ENCODE measurements around the gene HBS1L. TPM values are rescaled to one million over a fixed set of nuclear protein-coding genes. Genes with fewer than 3 reads are reported as not detected.

Gene HBS1L
- polyA plus RNA-seq, 1 donor from 2014 or later: 38.0 TPM

DNA sequence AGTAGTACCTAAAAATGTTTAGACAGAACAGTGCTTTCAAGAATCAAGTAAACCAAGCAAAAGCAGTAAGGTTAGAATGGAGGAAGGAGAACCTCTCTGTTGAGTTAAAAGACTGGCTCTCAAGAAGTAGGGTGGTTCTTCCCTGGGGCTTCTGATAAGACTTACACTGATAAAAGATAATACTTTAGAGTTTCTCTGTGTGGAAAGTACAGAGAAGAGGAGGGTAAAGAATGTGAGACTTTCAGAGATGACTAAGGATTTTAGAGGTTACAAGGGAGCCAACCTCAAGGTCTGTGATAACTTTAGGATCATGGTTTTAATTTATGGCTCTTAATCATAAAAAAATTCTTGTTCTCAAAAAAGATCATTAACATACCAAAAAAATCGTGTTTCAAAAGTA is 73.8 kb downstream of the HBS1L start:
- Mint-ChIP-seq H3K27me3 (no peaks in the 10 kb centered on the region), H3K36me3 (peaks cover 31% of the 10 kb centered on the region), H3K27ac (no peak overlapping the region), H3K4me3 (no peak overlapping the region), H3K9me3 (no peaks in the 10 kb centered on the region), H3K4me1 (peaks cover 7 to 11% (median 8%) of the 10 kb centered on the region in 3 donors)

DNA sequence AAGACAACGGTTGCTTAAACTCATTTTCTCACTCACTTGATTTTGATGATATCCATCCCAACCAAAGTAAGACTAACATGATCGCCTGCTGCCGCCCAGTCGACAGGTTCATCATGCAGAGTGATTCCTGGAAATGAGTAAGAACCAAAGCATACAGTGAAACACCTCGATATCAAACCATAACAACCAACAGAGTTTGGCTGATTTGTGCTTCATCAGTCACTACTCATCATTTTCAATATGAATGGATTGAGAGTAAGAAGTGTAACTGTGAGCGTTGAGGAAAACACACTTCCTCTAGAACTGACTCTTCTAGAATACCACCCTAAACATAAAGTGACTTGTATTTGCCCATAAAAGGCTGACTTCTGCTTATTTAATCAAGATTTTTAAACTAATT is 75.5 kb downstream of the HBS1L start:
- Mint-ChIP-seq H3K36me3 (peaks cover 31% of the 10 kb centered on the region), H3K27me3 (no peaks in the 10 kb centered on the region), H3K4me1 (peaks cover 7 to 9% (median 8%) of the 10 kb centered on the region in 3 donors), H3K27ac (no peak overlapping the region), H3K9me3 (no peaks in the 10 kb centered on the region), H3K4me3 (no peak overlapping the region)

DNA sequence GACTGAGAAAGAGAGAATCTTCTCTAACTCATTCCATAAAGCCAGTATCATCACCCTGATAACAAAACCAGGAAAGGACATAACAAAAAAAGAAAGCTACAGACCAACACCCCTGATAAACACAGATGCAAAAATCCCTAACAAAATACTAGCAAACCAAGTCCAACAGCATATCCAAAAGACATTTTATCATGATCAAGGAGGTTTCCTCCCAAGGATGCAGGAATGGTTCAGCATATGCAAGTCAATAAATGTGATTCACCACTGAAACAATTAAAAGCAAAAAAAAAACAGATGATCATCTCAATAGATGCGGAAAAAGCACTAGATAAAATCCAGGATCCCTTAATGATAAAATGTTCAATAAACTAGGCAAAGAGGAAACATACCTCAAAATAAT is 80.3 kb downstream of the HBS1L start:
- Mint-ChIP-seq H3K36me3 (peaks cover 28% of the 10 kb centered on the region), H3K27me3 (no peaks in the 10 kb centered on the region), H3K4me1 (peaks cover 0 to 3% (median 3%) of the 10 kb centered on the region in 3 donors), H3K27ac (no peak overlapping the region), H3K4me3 (no peak overlapping the region), H3K9me3 (no peaks in the 10 kb centered on the region)

DNA sequence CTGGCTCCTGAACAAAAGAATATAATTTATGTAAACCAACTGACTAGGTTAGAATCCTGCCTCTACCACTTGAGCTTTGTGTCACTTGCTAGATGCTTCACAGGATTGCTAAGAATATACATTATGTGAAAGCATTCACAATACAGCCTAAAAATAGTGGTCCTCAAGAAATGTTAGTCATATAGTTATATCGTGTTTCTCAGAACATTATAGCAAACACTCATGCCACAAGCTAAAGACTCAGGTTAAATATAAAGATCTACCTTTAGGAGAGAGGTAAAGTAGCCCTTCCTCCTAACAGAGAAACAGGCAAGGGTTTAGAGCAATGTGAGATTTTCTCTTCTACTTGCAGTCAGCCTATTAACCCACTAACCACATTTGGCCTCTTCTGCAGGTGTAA is 86.9 kb downstream of the HBS1L start:
- Mint-ChIP-seq H3K4me1 (peaks cover 0 to 2% (median 0%) of the 10 kb centered on the region in 3 donors), H3K9me3 (no peaks in the 10 kb centered on the region), H3K36me3 (peaks cover 11% of the 10 kb centered on the region), H3K4me3 (no peak overlapping the region), H3K27me3 (no peaks in the 10 kb centered on the region), H3K27ac (no peak overlapping the region)

DNA sequence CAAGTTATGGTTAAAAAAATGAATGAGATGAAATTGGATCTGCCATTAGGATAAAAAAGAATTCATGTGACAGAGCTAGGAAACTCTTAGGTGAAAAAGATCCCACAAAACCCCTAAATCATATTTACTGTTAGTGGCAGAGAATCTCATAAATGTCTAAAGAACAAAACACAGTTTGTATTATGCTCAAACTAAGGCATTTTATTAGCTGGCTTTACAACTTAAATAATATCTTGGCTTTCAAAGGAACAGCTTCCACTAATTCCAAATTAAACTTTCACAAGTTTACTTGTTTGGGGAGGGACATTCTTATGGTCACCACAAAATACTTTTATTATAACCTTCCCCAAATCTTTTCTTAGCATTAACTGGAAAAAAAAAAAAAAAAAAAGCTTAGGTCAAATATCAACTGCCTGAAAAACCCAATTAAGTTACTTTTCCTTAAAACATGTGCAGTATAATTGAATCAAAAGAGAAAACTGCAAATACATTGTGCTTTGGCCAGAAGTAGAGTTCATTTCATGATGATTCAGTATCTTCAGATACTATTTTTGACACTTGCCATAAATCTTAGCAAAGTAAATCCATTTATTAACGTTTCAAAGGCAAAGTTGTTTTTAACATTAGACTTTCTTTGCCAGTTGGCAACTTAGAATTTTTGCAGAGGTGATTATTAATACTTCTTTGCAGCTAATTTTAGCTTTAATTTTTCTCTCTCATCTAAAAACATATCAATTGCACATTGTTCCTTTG is 90.0 kb downstream of the HBS1L start:
- H3K4me3 Mint-ChIP-seq: no peak overlapping the region
- H3K27ac Mint-ChIP-seq: peak overlapping the region in 1 of 3 donors; percentile 47
- no peaks in the 10 kb centered on the region for H3K4me1 Mint-ChIP-seq
- H3K27me3 Mint-ChIP-seq: no peaks in the 10 kb centered on the region
- H3K9me3 Mint-ChIP-seq: peaks cover 0 to 7% (median 5%) of the 10 kb centered on the region in 3 donors
- H3K36me3 Mint-ChIP-seq: peaks cover 21% of the 10 kb centered on the region

DNA sequence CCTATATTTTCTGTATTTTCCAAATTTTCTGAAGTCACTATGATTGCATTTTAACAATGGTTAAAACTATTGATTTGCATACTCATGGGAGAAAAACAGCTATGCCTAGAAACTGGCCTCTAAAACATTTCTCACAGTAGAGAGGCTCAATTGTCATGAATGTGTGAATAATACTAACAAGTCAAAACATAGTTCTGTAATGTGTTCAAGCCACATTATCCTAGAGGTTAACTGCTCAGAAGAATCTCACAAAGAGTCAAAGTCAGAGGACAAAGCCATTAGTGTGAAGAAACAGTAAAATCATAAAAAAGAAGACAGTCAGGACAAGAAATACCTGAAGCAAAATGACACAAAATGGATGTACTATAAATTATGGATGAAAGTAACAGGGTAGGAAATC is 92.2 kb downstream of the HBS1L start:
- Mint-ChIP-seq H3K27me3 (no peaks in the 10 kb centered on the region), H3K27ac (no peak overlapping the region), H3K9me3 (peaks cover 1 to 13% (median 5%) of the 10 kb centered on the region in 3 donors), H3K36me3 (peaks cover 22% of the 10 kb centered on the region), H3K4me1 (no peaks in the 10 kb centered on the region), H3K4me3 (no peak overlapping the region)

DNA sequence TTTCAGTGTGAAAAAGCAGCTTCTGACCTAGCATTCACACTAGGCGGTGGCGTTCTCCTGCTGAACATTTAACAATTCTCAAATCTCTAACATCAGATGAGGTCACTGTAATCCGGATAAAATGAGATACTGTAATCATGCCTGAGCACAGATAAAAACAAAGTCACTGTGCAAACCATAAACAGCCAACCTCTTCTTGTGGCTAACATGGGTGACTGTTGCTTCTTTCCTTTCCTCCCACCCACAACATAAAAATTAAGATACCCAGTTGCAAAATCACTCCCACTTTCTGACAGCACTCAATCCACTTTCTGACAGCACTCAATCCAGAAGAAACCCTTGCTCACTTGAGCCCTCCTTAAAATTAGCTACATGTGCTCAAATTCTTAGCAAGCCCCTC is 93.3 kb downstream of the HBS1L start:
- peaks cover 21% of the 10 kb centered on the region for H3K36me3 Mint-ChIP-seq
- no peak overlapping the region for H3K27ac Mint-ChIP-seq
- H3K4me3 Mint-ChIP-seq: no peak overlapping the region
- no peaks in the 10 kb centered on the region for H3K27me3 Mint-ChIP-seq
- H3K4me1 Mint-ChIP-seq: no peaks in the 10 kb centered on the region
- peaks cover 1 to 13% (median 5%) of the 10 kb centered on the region in 3 donors for H3K9me3 Mint-ChIP-seq

DNA sequence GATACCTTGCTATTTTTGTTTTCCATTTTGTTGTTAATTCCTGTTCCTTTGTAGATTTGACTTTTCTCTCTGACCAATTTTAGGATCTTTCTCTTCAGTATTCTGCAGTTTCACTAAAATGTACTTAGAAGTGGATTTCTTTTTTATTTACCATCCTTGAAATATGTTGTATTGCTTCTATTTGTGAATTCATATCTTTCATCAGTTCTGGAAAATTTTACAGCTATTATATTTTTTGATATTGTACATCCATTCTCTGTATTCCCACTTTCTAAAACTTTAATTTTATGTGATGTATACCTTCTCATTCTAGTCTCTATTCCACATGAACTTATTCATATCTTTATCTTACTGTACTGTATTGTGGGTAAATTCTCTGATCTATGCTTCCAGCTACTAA is 95.0 kb downstream of the HBS1L start:
- H3K36me3 Mint-ChIP-seq: peaks cover 19% of the 10 kb centered on the region
- peaks cover 1 to 13% (median 5%) of the 10 kb centered on the region in 3 donors for H3K9me3 Mint-ChIP-seq
- H3K4me3 Mint-ChIP-seq: no peak overlapping the region
- H3K4me1 Mint-ChIP-seq: no peaks in the 10 kb centered on the region
- H3K27me3 Mint-ChIP-seq: no peaks in the 10 kb centered on the region
- H3K27ac Mint-ChIP-seq: no peak overlapping the region

DNA sequence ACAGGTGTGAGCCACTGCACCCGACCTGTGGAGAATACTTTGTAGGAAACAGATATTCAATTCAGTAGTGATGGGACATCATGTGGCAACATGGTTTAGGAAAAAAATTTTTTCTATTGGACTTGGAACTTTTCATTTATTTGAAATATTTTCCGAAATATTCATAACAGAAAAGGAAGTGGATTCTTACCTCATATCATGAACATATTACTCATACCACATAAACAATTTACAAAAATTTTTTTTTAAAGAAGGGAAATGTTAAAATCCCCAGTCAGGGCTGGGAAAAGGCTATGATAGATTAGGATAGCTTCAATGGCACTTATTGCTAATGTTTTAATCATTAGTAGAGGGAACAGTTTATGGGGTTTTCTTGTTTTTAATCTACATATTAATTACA is 97.9 kb downstream of the HBS1L start:
- Mint-ChIP-seq H3K36me3 (peaks cover 9% of the 10 kb centered on the region), H3K9me3 (peaks cover 1 to 13% (median 5%) of the 10 kb centered on the region in 3 donors), H3K27me3 (no peaks in the 10 kb centered on the region), H3K27ac (no peak overlapping the region), H3K4me3 (no peak overlapping the region), H3K4me1 (no peaks in the 10 kb centered on the region)

DNA sequence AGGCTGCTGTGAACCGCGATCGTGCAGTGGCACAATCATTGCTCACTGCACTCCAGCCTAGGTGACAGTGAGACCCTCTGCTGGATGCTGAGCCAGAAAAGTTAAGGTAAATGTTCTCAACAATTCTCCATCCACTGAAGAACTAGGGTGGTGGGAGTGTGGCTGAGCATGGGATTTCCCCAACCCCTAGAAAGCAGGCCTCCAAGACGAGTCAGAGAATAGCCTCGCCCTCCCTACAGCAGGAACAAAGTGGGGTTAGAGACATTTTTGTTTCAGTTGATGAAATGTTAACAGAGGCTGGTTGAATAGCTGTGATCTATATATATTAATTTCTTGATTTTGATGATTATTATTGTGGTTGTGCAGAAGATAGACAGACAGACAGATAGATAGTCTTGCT is 98.6 kb downstream of the HBS1L start:
- Mint-ChIP-seq H3K9me3 (peaks cover 0 to 13% (median 1%) of the 10 kb centered on the region in 3 donors), H3K4me1 (no peaks in the 10 kb centered on the region), H3K36me3 (peaks cover 5% of the 10 kb centered on the region), H3K4me3 (no peak overlapping the region), H3K27ac (no peak overlapping the region), H3K27me3 (no peaks in the 10 kb centered on the region)

DNA sequence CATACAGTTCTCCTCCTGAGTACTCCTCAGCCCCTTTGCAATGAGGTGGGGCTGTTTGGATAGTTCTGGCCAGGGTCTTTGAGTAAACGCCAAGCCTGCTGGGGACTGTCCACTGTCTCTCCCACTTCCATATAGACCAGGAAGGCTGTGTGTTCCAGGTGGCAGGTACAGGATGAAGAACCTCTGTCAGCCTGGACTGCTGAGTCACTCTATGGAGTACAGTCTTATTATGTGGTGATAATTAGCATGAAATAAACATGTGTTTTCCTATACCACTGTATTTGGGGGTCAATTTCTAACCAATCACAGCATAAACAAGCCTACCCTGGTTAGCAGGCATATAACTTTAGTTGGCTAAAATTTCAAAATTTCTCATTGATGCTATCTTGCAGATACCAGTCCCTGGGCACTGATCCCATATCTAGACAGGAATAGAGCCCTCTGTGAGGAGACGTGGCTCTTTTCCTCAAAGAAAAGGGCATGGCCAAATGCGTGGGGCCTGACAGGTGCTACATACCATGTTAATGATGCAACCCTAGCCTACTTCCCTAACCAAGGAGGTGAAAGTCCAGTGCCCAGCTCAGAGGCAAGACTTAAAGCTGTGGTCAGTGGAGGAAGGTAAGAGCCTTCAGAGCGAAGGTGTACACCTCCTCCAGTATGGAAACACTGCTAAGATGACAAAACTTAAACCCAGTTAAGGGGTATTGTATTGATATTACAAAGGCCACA is 100.2 kb downstream of the HBS1L start:
- no peaks in the 10 kb centered on the region for H3K4me1 Mint-ChIP-seq
- H3K27ac Mint-ChIP-seq: no peak overlapping the region
- H3K36me3 Mint-ChIP-seq: no peaks in the 10 kb centered on the region
- H3K9me3 Mint-ChIP-seq: peaks cover 0 to 4% (median 0%) of the 10 kb centered on the region in 3 donors
- H3K27me3 Mint-ChIP-seq: no peaks in the 10 kb centered on the region
- H3K4me3 Mint-ChIP-seq: no peak overlapping the region

DNA sequence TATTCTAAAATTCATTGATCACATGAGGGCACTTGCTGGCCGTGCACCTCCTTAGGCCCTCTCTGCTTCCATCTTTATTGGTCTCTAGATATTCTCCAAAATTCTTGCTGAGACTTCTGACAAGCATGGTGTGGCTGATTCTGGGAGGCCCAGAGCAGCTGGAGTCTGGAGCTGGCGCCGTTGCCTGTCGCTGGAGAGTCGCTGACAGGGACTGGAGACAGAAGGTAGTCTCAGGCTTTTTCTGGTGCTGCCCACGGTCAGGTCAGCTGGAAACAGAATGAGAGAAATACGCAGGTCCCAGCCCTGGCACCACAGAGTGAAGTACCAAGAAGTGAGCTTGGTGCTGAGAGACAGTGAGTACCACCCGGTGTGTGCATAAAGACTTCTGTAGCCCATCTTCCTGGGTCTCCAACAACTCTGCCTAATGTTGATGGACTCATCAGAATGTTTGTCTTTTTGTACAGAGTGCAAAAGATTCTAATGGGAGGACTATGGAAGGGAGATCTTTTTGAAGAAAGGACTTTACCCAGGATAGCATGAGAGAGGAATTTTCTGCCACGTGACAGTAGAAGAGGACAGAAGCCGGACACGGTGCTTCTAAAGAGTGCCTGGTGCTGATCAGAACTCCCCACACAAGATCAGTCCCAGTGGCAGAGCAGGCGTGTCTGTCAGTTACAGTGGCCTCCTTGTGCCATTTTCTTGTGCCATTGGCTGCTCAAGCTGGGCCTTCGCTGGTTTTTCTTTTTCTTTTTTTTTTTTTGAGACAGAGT is 102.9 kb downstream of the HBS1L start:
- no peaks in the 10 kb centered on the region for H3K4me1 Mint-ChIP-seq
- no peaks in the 10 kb centered on the region for H3K9me3 Mint-ChIP-seq
- H3K27ac Mint-ChIP-seq: no peak overlapping the region
- no peaks in the 10 kb centered on the region for H3K27me3 Mint-ChIP-seq
- no peaks in the 10 kb centered on the region for H3K36me3 Mint-ChIP-seq
- no peak overlapping the region for H3K4me3 Mint-ChIP-seq

DNA sequence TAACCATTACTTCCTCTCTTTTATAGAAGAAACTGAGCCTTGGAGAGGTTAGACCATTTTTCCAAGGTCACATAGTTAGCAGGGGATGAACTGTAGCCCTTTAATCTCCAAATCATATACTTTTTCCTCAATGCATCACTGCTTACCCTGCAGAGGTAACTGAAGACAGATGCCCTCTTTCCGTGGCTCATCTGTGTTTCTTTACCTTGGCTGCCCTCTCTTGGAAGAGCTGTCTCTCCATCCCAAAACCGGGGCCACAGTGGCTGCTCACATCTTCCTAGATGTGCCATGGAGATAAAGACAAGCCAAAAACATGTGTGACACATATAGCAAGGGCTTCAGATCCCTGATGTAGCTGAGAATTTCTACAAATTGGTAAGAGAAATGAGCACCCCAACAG is 104.1 kb downstream of the HBS1L start:
- Mint-ChIP-seq H3K4me1 (no peaks in the 10 kb centered on the region), H3K4me3 (no peak overlapping the region), H3K36me3 (no peaks in the 10 kb centered on the region), H3K9me3 (no peaks in the 10 kb centered on the region), H3K27ac (no peak overlapping the region), H3K27me3 (no peaks in the 10 kb centered on the region)

DNA sequence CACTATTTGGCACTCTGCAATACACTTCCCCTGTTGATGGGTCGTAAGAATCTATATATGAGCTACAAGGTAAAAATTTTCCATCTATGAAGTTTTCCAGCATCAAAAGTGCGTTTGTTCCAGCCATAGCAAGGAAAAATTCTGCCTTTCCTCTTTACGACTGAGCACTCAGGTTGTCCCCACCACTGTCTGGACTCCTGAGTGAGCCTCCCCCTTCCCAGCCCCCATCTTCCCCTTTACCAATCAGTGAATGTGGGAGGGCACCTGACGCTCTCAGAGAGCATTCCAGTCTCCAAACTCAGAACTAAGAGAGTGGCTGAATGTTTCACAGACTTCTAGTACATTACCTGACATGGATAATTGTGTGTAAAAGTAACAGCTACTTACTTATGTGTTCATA is 104.7 kb downstream of the HBS1L start, which contains the start of gene ALDH8A1:
Gene ALDH8A1 (minus strand): TSS at position 175 of the 400 bp plus-strand sequence. CDS start 48 bp downstream, at position 127.
- Mint-ChIP-seq H3K27ac (no peak within 1 kb of the TSS), H3K9me3 (no peaks in the 10 kb centered on the region), H3K4me3 (no peak within 1 kb of the TSS), H3K27me3 (no peaks in the 10 kb centered on the region), H3K36me3 (no peaks in the 10 kb centered on the region), H3K4me1 (no peaks in the 10 kb centered on the region)

DNA sequence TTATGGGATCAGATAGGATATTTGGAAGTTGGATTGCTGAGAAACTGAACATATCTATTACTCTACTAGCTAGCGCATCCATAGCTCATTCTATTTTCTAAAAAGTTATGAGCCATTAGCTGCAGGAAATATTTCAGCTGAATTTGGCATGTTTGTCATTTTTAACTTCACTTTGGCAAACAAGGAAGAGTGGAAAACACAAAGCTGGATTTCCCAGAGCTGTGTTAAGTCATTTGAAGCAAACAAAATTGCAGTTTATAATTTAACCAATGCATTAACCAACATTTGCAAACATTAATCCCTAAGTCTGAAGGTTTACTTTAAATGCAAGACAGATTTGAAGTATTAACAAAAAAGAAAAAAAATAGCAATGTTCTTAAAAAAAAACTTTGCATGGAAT is 105.9 kb downstream of the HBS1L start:
- no peaks in the 10 kb centered on the region for H3K36me3 Mint-ChIP-seq
- no peak overlapping the region for H3K4me3 Mint-ChIP-seq

More for the DNA sequence above, 105.9 kb downstream of the HBS1L start:
- Mint-ChIP-seq H3K27me3 (no peaks in the 10 kb centered on the region), H3K9me3 (no peaks in the 10 kb centered on the region), H3K4me1 (no peaks in the 10 kb centered on the region), H3K27ac (no peak overlapping the region)
